Neural crest cell (in vitro differentiated cells): ENCODE results near the gene EHBP1. TPM values are rescaled to one million over a fixed set of nuclear protein-coding genes. Genes with fewer than 3 reads are reported as not detected.

Experiments
- DNase-seq: peaks from one replicate; pipeline ENCODE4 v3.0.0; 2021; ENCODE audit warnings: low read depth, mixed read lengths, low spot score
- H3K27ac Mint-ChIP-seq: one replicate; pipeline ENCODE4 v1.8.0; 2021; ENCODE audit warnings: mild to moderate bottlenecking, mixed read lengths; ENCODE audit not compliant: unreplicated experiment
- H3K27me3 Mint-ChIP-seq: 2 replicates; pipeline ENCODE4 v1.8.0; 2021; ENCODE audit warnings: low read depth, mild to moderate bottlenecking, mixed read lengths
- H3K36me3 Mint-ChIP-seq: 2 replicates; pipeline ENCODE4 v1.8.0; 2021; ENCODE audit warnings: low read depth, mild to moderate bottlenecking, mixed read lengths
- H3K4me1 Mint-ChIP-seq: 2 replicates; pipeline ENCODE4 v1.8.0; 2021; ENCODE audit warnings: mixed read lengths
- H3K4me3 Mint-ChIP-seq: one replicate; pipeline ENCODE4 v1.8.0; 2021; ENCODE audit warnings: mild to moderate bottlenecking, mixed read lengths
- H3K9me3 Mint-ChIP-seq: 2 replicates; pipeline ENCODE4 v1.8.0; 2021; ENCODE audit warnings: mixed read lengths
- total RNA-seq: library from RNA; stranded (reverse); gene quantifications from 2 replicates; pipeline ENCODE4 v1.2.1, GENCODE V29; 2021
- TF ChIP-seq, protein P1 (sequence below): fragments of 200-600 bp; sonication (generic); conservative IDR thresholded peaks from 2 replicates; pipeline ENCODE4 v1.5.0; 2021; ENCODE audit warnings: antibody characterized with exemption, mild to moderate bottlenecking

EHBP1 gene
- total RNA-seq, 1 donor from 2014 or later = 42.3 TPM

DNA sequence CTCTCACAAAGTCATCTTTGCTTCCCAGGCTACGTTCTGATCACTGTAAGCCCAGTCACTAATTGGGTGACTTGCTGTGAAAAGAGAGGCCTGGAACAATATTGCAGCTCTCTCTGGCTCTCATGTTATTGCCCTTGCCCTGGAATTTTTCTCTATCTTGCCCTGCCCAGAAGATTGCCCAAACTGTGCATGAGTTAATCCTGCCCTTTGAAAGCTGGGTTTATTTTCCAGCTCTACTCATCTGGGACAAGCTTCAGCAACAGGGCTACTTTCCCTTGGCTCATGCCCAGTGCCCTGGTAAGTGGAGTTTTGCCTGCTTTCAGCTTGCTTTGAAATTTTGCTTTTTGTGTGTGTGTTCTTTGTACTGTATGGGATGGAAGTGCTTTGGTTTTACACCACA lies 6.9 kb upstream of the EHBP1 start:
- Mint-ChIP-seq H3K36me3 (no peaks in the 10 kb centered on the region), H3K9me3 (no peaks in the 10 kb centered on the region), H3K4me3 (no peak overlapping the region), H3K27me3 (peaks cover 3% of the 10 kb centered on the region), H3K4me1 (no peaks in the 10 kb centered on the region), H3K27ac (no peak overlapping the region)
- TF ChIP-seq, protein P1, sequence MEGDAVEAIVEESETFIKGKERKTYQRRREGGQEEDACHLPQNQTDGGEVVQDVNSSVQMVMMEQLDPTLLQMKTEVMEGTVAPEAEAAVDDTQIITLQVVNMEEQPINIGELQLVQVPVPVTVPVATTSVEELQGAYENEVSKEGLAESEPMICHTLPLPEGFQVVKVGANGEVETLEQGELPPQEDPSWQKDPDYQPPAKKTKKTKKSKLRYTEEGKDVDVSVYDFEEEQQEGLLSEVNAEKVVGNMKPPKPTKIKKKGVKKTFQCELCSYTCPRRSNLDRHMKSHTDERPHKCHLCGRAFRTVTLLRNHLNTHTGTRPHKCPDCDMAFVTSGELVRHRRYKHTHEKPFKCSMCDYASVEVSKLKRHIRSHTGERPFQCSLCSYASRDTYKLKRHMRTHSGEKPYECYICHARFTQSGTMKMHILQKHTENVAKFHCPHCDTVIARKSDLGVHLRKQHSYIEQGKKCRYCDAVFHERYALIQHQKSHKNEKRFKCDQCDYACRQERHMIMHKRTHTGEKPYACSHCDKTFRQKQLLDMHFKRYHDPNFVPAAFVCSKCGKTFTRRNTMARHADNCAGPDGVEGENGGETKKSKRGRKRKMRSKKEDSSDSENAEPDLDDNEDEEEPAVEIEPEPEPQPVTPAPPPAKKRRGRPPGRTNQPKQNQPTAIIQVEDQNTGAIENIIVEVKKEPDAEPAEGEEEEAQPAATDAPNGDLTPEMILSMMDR = no peak
- no peak for DNase-seq

DNA sequence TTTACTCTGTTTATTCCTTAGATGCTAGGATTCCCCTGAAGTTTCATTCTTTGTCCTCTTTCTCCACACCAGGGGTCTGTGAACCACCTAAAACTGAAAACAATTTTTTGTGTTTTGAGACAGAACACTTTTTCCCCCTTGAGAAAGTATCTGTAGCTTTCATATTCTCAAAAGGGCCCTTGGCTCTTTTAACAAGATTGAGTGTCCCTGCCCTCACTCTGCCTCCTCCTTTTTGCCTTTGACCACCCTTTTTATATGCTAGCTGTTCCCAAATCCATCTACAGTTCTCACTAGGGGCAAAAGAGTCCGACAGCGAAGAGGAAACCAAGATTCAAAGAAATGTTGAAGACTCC lies 883 bp upstream of the EHBP1 start:
- peak overlapping the region; percentile 61 for H3K27ac Mint-ChIP-seq
- H3K4me3 Mint-ChIP-seq = peak overlapping the region; percentile 86
- peaks cover 9% of the 10 kb centered on the region for H3K36me3 Mint-ChIP-seq
- TF ChIP-seq, protein P1 = no peak
- H3K27me3 Mint-ChIP-seq = no peaks in the 10 kb centered on the region
- H3K4me1 Mint-ChIP-seq = peaks cover 31% of the 10 kb centered on the region
- no peak for DNase-seq
- H3K9me3 Mint-ChIP-seq = no peaks in the 10 kb centered on the region

DNA sequence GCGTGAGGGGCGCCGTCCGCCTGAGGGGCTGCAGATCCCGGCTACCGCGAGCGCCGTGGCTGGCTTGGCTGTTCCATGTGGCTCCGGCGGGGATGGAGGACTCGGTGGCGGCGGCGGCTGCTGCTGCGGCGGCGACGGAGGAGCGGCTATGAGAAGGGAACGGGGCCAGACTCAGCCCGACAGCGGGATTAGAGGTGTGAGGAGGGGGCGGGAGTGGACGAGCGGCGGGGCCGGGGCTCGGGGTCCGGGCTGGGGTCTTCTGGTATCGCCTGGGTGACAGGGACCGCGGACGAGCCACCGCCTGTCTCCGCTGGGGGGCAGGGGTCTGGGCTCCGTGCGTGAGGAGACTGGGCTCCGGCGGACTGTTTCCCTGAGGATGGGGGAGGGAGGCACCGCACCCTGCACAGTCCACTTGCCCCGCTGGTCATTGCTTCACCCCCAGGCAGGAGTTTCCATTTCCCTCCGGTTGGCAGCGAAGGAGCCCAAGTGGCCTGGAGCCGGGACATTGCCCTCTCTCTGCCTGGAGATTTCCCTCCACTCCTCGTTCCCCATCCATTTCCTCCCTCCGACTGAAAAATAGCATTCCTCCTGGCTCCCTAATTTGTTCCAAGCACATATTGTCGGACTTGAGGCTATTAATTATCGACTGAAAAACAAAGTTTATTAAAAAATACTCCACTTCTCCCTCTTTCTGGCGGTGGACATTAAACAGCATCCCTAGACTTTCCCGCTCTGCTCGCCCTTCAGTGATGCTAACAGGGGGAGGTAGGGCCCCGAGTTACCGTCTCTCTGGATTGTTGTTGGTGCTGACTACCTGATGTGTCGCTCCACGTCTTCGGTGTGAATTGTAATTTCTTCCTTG lies 577 bp downstream of the EHBP1 start:
- peak overlapping the region; percentile 30 for H3K27ac Mint-ChIP-seq
- no peaks in the 10 kb centered on the region for H3K27me3 Mint-ChIP-seq
- H3K4me3 Mint-ChIP-seq = peak overlapping the region; percentile 86
- DNase-seq = peak; percentile 60
- peaks cover 9% of the 10 kb centered on the region for H3K36me3 Mint-ChIP-seq
- TF ChIP-seq, protein P1 = peak; percentile 60
- H3K9me3 Mint-ChIP-seq = no peaks in the 10 kb centered on the region
- H3K4me1 Mint-ChIP-seq = peaks cover 31% of the 10 kb centered on the region

DNA sequence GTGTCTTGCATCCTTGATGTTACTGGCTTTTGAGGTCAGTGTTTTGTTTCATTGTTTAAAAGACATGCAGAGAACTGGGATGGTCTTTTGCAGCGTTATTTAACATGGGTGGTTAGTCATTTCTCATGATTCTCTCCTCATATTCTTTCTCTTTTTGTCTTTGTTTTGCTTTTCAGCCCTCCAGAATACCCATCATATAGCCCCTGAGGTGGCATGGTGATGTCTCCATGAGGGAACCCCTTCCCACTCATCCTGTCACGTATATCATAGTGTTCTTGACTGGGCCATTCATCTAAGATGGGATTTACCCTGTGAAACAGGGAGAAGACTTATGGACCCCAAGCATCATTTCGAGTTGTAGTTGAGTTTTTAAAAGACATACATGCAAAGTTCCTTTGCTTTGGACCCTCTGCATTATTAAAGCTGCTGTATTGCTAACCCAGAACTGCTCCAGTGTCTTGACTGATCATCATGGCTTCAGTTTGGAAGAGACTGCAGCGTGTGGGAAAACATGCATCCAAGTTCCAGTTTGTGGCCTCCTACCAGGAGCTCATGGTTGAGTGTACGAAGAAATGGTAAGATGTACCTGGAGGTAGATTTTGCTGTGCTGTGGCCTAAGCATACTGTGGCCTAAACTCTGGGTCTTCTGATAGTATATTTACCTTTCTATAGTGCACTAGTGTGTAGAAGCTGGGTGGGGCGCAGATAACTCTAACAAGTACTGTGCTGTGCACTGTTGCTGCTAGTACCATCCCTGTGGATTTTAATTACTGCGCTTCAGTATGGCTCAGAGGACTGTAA lies 1.4 kb downstream of the EHBP1 start:
- H3K4me1 Mint-ChIP-seq = peaks cover 31% of the 10 kb centered on the region
- peak overlapping the region; percentile 86 for H3K4me3 Mint-ChIP-seq
- TF ChIP-seq, protein P1 = no peak
- no peaks in the 10 kb centered on the region for H3K27me3 Mint-ChIP-seq
- H3K36me3 Mint-ChIP-seq = peaks cover 9% of the 10 kb centered on the region
- no peak overlapping the region for H3K27ac Mint-ChIP-seq
- no peak for DNase-seq
- H3K9me3 Mint-ChIP-seq = no peaks in the 10 kb centered on the region

DNA sequence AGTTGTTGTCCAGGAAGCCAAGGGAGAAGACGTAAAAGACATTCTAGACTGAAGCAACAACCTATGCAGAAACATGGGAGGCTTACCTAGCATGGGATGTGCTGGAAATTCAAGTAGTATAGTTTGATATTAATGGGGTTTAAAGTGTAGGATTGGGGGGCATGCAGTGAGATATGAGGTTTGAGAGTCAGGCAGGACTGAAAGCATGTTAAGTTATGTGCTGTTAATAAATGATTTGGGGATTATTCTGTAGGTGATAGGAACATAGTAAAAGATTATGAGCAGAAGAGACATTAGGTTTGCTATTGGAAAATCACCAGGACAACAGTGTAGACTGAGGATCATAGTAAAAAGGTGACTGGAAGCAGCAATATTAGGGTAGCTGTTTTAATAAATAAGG lies 3.2 kb downstream of the EHBP1 start:
- H3K4me1 Mint-ChIP-seq = peaks cover 31% of the 10 kb centered on the region

More for the DNA sequence above, 3.2 kb downstream of the EHBP1 start:
- H3K9me3 Mint-ChIP-seq = no peaks in the 10 kb centered on the region
- peaks cover 9% of the 10 kb centered on the region for H3K36me3 Mint-ChIP-seq
- H3K4me3 Mint-ChIP-seq = peak overlapping the region; percentile 32
- DNase-seq = no peak
- H3K27me3 Mint-ChIP-seq = no peaks in the 10 kb centered on the region
- TF ChIP-seq, protein P1 = no peak
- no peak overlapping the region for H3K27ac Mint-ChIP-seq
